Fibroblast of lung (primary cell): ENCODE results near the gene GNA12. TPM values are rescaled to one million over a fixed set of nuclear protein-coding genes. Genes with fewer than 3 reads are reported as not detected.

Experiments
- DNase-seq, 2 donors: peaks; one replicate each; pipeline versions ENCODE4 v3.0.0 to v3.0.0-alpha.2; 2010; ENCODE audit warnings: low read depth in 2 of 2
- H2AFZ ChIP-seq: 2 replicates; pipeline ENCODE4 v1.5.1; 2012; ENCODE audit warnings: low read length, control low read depth, inconsistent platforms
- H3K27ac ChIP-seq: 2 replicates; pipeline ENCODE4 v1.5.1; 2011; ENCODE audit warnings: low read length, control low read depth; ENCODE audit not compliant: insufficient read depth
- H3K27me3 ChIP-seq: 2 replicates; pipeline ENCODE4 v1.5.1; 2011; ENCODE audit warnings: mild to moderate bottlenecking, low read length; ENCODE audit not compliant: control insufficient read depth, insufficient read depth
- H3K36me3 ChIP-seq: 2 replicates; pipeline ENCODE4 v1.5.1; 2011; ENCODE audit warnings: low read length; ENCODE audit not compliant: control insufficient read depth, insufficient read depth
- H3K4me1 ChIP-seq: 2 replicates; pipeline ENCODE4 v1.5.1; 2011; ENCODE audit warnings: low read length; ENCODE audit not compliant: control insufficient read depth, insufficient read depth; ENCODE audit errors: extremely low read depth
- H3K4me2 ChIP-seq: 2 replicates; pipeline ENCODE4 v1.5.1; 2011; ENCODE audit warnings: low read length, control low read depth; ENCODE audit not compliant: insufficient read depth; ENCODE audit errors: extremely low read depth
- H3K4me3 ChIP-seq, 4 experiments: fragments of 200-600 bp in 1 of 4; sonication (generic) in 1 of 4; replicated peaks in 1 of 4; 2 replicates each; pipeline ENCODE4 v1.5.1; 2011 to 2016; ENCODE audit warnings: low read length in 4 of 4, low read depth in 3 of 4, mild to moderate bottlenecking in 3 of 4, control low read depth in 2 of 4, inconsistent platforms in 1 of 4, mixed read lengths in 1 of 4; ENCODE audit not compliant: insufficient read depth in 1 of 4; ENCODE audit errors: control extremely low read depth in 1 of 4
- H3K79me2 ChIP-seq: 2 replicates; pipeline ENCODE4 v1.5.1; 2012; ENCODE audit warnings: mild to moderate bottlenecking, low read length, inconsistent platforms; ENCODE audit not compliant: control insufficient read depth, insufficient read depth
- H3K9ac ChIP-seq: 2 replicates; pipeline ENCODE4 v1.5.1; 2011; ENCODE audit warnings: mild to moderate bottlenecking, low read length, control low read depth; ENCODE audit not compliant: insufficient read depth
- H3K9me3 ChIP-seq: 2 replicates; pipeline ENCODE4 v1.5.1; 2012; ENCODE audit warnings: low read depth, low read length; ENCODE audit not compliant: control insufficient read depth, insufficient read depth
- H4K20me1 ChIP-seq: 2 replicates; pipeline ENCODE4 v1.5.1; 2011; ENCODE audit warnings: low read length; ENCODE audit not compliant: control insufficient read depth, insufficient read depth; ENCODE audit errors: extremely low read depth
- CTCF ChIP-seq, 2 donors: IDR thresholded peaks in 1 of 2; conservative IDR thresholded peaks in 1 of 2; 1 replicate in 1 of 2; 2 replicates in 1 of 2; pipeline ENCODE4 v1.5.1; 2011 to 2012; ENCODE audit warnings: low read length in 2 of 2, control low read depth in 1 of 2, inconsistent platforms in 1 of 2, low read depth in 1 of 2, mild to moderate bottlenecking in 1 of 2
- EZH2 ChIP-seq: IDR thresholded peaks from 2 replicates; pipeline ENCODE4 v1.5.1; 2012; ENCODE audit warnings: low read length, control low read depth, mild to moderate bottlenecking; ENCODE audit errors: missing control alignments
- polyA plus RNA-seq, 2 donors: library from polyadenylated mRNA; depleted of rRNA in 1 of 2; stranded (reverse) in 1 of 2; unstranded in 1 of 2; fragments of >200 nt; gene quantifications; 2 replicates each; pipeline ENCODE4 v1.2.1, GENCODE V29; 2011 to 2012; ENCODE audit warnings: missing spikeins in 1 of 2
- total RNA-seq: library from RNA; depleted of rRNA; stranded (reverse); fragments of >200 nt; gene quantifications from 2 replicates; pipeline ENCODE4 v1.2.1, GENCODE V29; 2014

The GNA12 gene
- total and polyA plus RNA-seq, 2 donors (not counting 1 experiment from before 2014, with no cell fraction given): 36.2 to 137 TPM

- peaks cover 7% of the 10 kb centered on the region for H3K4me1 ChIP-seq
- H3K27me3 ChIP-seq: no peaks in the 10 kb centered on the region
- H3K36me3 ChIP-seq: peaks cover 7% of the 10 kb centered on the region
- H3K27ac ChIP-seq: no peak overlapping the region
- no peak overlapping the region for H3K4me3 ChIP-seq
- no peak overlapping the region for H3K9ac ChIP-seq
- H3K4me2 ChIP-seq: peak overlapping the region; percentile 21
- DNase-seq: peak; percentile 62 to 68
- no peak overlapping the region for H2AFZ ChIP-seq
- H4K20me1 ChIP-seq: no peaks in the 10 kb centered on the region
- peaks cover 14% of the 10 kb centered on the region for H3K79me2 ChIP-seq
- H3K9me3 ChIP-seq: no peaks in the 10 kb centered on the region
- TF ChIP-seq EZH2 (no peak), CTCF (conservative IDR thresholded peaks at IDR 0.05 in 1 of 2, IDR thresholded peaks at IDR 0.05 in 1 of 2; ENCODE audit: low read depth in 1 of 2, low read length in 2 of 2) (no peak)
These were observed 114.0 kb downstream of the GNA12 start for GRCh38 chr7:2729893-2730716.

- no peak for TF ChIP-seq EZH2
- TF ChIP-seq CTCF (conservative IDR thresholded peaks at IDR 0.05 in 1 of 2, IDR thresholded peaks at IDR 0.05 in 1 of 2; ENCODE audit: low read depth in 1 of 2, low read length in 2 of 2): peak in 1 of 2 donors; percentile 10
- Histone ChIP-seq H3K27me3 (no peaks in the 10 kb centered on the region), H3K36me3 (peaks cover 8% of the 10 kb centered on the region), H3K27ac (peak overlapping the region; percentile 28), H3K4me3 (no peak overlapping the region), H4K20me1 (no peaks in the 10 kb centered on the region), H3K4me2 (peak overlapping the region; percentile 26), H3K4me1 (peaks cover 5% of the 10 kb centered on the region), H3K79me2 (peaks cover 6% of the 10 kb centered on the region), H2AFZ (no peak overlapping the region), H3K9me3 (no peaks in the 10 kb centered on the region), H3K9ac (no peak overlapping the region)
- DNase-seq: peak; percentile 43 to 46
These were observed 114.8 kb downstream of the GNA12 start for GRCh38 chr7:2729031-2729892.
